HFF-Myc (cell line): ENCODE measurements around the gene ADM.

Experiments used
- DNase-seq: peaks from one replicate; pipeline ENCODE4 v3.0.0-alpha.2; 2011; ENCODE audit warnings: low read depth; ENCODE audit errors: extremely low read depth
- H3K4me3 ChIP-seq: replicated peaks from 2 replicates; pipeline ENCODE4 v1.5.1; 2011; ENCODE audit warnings: low read depth, mild to moderate bottlenecking, control low read depth, low read length
- TF ChIP-seq, protein P1 (sequence below): IDR thresholded peaks from 2 replicates; pipeline ENCODE4 v1.5.1; 2012; ENCODE audit warnings: mild to moderate bottlenecking, low read depth, low read length, control low read depth; ENCODE audit errors: missing control alignments

ADM gene

DNA sequence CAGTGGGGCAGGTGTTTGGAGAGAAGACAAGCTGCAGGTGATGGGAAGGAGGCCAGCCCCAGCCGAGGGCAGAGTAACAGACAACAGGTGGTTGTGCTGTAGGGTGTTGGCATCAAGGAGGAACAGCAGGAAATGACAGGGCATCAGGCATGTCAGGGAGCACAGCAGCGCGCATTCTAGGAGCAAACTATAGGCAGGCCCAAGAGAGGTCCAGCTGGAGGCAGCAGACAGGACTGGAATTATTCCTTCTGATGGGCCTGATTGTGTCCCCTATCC, 13.6 kb downstream of the ADM start:
- TF ChIP-seq, protein P1, sequence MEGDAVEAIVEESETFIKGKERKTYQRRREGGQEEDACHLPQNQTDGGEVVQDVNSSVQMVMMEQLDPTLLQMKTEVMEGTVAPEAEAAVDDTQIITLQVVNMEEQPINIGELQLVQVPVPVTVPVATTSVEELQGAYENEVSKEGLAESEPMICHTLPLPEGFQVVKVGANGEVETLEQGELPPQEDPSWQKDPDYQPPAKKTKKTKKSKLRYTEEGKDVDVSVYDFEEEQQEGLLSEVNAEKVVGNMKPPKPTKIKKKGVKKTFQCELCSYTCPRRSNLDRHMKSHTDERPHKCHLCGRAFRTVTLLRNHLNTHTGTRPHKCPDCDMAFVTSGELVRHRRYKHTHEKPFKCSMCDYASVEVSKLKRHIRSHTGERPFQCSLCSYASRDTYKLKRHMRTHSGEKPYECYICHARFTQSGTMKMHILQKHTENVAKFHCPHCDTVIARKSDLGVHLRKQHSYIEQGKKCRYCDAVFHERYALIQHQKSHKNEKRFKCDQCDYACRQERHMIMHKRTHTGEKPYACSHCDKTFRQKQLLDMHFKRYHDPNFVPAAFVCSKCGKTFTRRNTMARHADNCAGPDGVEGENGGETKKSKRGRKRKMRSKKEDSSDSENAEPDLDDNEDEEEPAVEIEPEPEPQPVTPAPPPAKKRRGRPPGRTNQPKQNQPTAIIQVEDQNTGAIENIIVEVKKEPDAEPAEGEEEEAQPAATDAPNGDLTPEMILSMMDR = no peak
- H3K4me3 ChIP-seq = no peak overlapping the region
- DNase-seq = no peak

DNA sequence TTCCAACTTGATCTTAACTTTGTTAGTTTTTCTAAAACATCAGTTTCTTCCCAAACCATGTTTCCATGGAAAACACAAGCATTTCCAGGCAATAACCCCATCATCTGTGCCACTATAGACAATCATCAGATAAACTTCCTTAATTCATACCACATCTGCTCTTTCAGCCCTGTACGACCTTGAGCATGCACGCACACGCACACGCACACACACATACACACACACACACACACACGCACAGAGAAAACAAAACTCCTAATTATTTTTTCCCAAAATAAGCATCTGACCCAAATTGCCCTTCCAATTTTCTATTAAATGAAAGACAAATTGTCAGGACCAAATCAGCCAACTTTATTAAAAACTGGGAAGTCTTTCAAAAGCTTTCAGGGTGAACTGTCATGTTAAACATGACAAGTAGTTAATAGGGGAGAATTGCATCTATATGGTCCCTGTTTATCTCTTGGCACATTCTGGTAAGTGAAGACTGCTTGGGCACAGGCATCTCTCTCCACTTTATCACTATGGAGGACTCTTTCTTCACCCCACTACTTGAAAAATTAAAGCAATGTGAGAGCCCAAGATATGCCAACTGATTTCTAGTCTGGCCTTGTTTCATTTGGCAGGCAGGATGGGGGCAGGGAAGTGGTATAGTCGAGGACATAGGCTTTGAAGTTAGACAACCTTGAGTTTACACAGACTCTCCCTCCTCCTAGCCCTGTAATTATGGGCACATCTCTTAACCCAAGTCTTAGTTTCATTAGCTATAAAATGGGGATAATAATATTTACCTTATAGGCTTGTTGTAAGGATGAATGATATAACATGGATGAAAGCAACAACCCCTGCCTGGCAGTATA, 15.1 kb downstream of the ADM start:
- no peak for DNase-seq
- H3K4me3 ChIP-seq = no peak overlapping the region
- TF ChIP-seq, protein P1 = no peak

DNA sequence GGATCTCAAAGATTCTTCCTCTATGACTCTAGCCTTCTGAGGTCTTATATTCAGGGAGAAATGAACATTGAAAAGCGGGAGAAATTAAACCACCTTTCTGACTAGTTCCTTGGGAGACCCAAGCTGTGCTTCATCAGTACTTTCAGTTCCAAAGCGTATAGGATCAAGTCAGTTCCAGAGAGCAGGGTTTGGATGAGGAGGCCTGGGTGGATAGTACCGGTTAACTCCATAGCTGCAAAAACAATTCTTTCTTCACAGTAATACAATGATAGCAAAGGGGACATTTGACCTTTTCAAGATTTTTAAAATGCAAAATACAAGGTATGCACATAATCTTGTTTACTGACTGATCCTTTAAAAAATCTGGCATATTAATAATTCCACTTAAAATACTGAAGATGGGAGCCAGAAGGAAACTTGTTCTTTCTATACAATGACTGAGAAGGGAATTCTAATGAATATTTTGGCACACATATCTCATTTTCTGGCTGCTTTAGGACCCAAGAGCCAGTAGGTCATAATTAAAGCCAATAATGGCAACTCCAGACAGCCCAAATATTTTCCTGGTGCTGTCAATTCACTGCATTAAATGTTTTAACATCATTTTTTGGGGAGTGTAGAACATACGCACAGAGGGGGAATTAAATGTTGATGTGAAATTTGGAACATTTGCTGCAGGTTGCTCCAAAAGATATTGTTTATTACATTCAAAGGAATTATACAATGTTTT, 16.0 kb downstream of the ADM start:
- H3K4me3 ChIP-seq = no peak overlapping the region
- TF ChIP-seq, protein P1 = no peak
- DNase-seq = no peak

DNA sequence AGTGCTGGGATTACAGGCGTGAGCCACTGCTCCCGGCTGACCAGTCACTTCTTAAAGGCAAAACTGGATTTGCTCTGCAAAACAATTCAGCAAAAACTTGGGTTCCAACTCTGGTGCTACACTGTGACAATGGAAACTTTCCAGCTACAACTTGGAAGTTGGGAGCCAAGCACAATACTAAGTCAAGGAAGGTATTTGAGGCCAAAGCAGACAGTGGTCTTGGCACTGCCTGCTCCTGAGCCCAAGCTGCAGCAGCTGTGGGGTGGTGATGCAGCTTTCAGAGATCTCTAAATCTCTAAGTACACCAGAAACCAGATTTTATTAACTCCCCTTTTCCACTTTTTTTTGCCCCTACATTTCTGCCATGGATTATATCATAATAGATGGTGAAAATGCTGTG, 17.5 kb downstream of the ADM start:
- no peak overlapping the region for H3K4me3 ChIP-seq
- TF ChIP-seq, protein P1 = no peak

DNA sequence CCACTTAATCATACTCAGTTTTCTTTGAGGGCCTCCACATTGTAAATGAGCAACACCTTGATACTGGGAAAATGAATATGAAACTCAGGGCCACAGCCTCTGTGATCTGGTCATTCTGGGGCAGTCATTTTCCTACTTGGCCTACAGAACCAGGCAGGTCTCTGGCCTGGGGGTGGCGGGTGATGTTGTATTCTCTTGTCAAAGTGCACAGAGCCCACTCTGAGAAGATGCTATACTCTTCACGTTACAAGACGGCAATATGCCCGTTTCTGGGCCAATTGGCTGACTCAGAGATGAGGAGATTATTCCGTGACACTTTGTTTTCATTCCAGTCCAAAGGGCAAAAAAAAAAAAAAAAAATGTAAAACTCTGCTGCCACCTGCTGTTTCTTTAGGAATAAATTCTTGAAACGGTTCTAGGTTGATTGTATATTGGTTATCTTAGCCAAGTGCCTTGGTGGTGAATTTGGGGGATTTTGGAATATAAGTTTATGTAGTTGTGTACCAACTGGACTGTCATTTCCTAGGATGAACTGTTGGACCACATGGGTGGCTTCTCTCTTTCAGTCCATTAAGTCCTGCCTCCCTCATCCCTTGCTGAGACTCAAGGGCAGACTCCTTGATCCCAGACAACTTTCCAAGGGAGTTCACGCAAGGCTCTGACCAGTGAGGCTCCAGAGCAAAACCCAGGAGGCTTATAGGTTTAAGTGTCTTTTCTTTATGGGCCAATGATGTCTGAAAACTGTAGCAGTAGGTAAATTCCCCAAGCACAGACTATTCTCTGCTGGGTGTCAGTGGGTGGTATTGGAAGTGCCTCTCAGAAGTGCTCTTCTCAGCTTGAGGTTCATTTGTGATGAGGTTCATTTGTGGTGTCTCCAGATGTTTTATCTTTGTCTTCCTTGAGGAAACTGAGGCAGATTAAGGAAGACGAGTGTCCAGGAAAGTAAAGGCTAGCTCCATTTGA, 18.2 kb downstream of the ADM start:
- TF ChIP-seq, protein P1 = no peak
- no peak overlapping the region for H3K4me3 ChIP-seq
- no peak for DNase-seq

More for the DNA sequence above, 17.5 kb downstream of the ADM start:
- DNase-seq = no peak

DNA sequence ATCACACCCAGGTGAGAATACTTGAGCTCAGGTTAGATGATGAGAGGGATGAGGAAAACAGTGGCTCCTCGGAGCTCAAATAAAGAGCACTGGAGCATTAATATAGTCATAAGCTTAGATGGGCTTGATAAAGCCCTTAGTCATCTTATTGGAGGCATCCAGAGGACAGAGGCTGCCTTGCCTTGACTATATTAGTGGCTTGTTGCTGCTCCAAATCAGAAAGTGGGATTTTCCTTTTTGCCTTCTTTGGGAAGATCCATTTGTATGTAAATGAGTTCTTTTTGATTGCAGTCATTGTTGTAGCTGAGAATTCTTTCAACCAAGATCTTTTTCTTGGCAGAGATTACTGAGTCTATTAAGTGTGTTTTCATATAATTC, 18.9 kb downstream of the ADM start:
- TF ChIP-seq, protein P1 = no peak
- DNase-seq = no peak
- H3K4me3 ChIP-seq = no peak overlapping the region
